Astrocyte of the cerebellum (primary cell): Measurements from ENCODE around the gene BNC1.

Source experiments
- DNase-seq: peaks from one replicate; pipeline ENCODE4 v3.0.0-alpha.2; 2011; ENCODE audit warnings: low read depth
- H3K4me3 ChIP-seq: 2 replicates; pipeline ENCODE4 v1.5.1; 2011; ENCODE audit warnings: mild to moderate bottlenecking, low read depth, low read length, moderate library complexity
- in situ Hi-C: cut with HindIII; loops from 2 replicates; pipeline ENCODE4 v1.10.0; 2017; ENCODE audit warnings: low sequenced_read_pairs
- TF ChIP-seq, protein P1 (sequence below): IDR thresholded peaks from 2 replicates; pipeline ENCODE4 v1.5.1; 2012; ENCODE audit warnings: low read length, low read depth, moderate library complexity, mild to moderate bottlenecking; ENCODE audit errors: missing control alignments

BNC1 gene

DNA sequence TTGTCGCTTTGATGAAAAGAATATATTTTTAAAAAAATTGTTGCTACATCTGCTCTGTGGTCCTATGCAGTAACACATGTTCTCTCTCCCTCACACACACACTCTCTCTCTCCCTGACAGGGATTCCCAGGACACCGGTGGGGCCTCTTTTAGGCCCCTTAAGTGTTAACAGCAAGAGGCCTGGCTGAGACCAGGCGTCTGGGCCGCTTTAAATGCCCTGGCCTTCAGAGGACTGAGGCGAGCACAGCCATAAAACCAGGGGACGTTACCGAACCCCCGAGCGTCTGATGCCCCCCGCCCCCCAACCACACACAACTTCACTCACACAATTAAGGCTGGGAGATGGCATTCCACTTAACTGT lies 1.7 kb downstream of the BNC1 start:
- peak overlapping the region; percentile 64 for H3K4me3 ChIP-seq
- no peak for DNase-seq
- in situ Hi-C loops, result no loop called here
- TF ChIP-seq, protein P1, sequence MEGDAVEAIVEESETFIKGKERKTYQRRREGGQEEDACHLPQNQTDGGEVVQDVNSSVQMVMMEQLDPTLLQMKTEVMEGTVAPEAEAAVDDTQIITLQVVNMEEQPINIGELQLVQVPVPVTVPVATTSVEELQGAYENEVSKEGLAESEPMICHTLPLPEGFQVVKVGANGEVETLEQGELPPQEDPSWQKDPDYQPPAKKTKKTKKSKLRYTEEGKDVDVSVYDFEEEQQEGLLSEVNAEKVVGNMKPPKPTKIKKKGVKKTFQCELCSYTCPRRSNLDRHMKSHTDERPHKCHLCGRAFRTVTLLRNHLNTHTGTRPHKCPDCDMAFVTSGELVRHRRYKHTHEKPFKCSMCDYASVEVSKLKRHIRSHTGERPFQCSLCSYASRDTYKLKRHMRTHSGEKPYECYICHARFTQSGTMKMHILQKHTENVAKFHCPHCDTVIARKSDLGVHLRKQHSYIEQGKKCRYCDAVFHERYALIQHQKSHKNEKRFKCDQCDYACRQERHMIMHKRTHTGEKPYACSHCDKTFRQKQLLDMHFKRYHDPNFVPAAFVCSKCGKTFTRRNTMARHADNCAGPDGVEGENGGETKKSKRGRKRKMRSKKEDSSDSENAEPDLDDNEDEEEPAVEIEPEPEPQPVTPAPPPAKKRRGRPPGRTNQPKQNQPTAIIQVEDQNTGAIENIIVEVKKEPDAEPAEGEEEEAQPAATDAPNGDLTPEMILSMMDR, result no peak

DNA sequence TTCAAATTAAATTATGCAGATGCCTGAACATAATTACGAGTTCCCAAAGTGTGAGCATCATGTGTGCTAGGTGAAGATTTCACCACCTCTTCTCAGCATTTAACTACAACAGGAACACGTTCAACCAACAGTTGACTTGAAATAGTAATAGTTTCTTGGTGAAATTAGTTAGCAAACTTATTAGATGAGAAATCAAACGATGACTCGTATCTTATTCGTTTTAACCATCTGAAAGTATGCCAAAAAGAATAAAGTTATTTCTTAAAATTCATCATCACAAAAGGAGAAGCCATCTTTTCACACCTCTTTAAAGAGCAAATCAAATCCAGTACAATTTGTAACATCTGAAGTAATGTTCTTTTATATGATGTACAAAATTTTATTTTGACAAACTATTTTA lies 2.3 kb downstream of the BNC1 start:
- in situ Hi-C loops, result no loop called here
- TF ChIP-seq, protein P1, result no peak
- no peak overlapping the region for H3K4me3 ChIP-seq
- no peak for DNase-seq

DNA sequence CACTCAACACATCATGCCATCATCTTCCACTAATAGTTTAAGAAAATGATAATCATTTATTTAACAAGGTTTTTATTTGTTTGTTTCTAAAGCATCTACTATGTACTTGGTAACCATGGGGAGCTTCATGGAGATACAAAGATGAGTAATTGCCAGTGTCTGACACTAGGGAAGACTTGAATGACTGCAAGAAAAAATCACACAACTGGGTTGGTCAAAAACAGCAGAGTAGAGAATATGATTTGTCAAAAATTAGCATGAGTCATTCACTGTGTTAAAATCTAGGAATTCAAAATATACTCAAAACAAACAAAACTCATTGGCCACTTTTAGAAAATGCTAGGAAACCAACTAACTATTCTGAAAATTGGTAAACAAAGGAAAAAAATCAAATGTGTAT lies 6.3 kb downstream of the BNC1 start:
- no peak for DNase-seq
- no peak overlapping the region for H3K4me3 ChIP-seq
- TF ChIP-seq, protein P1, result no peak
- in situ Hi-C loops, result no loop called here

DNA sequence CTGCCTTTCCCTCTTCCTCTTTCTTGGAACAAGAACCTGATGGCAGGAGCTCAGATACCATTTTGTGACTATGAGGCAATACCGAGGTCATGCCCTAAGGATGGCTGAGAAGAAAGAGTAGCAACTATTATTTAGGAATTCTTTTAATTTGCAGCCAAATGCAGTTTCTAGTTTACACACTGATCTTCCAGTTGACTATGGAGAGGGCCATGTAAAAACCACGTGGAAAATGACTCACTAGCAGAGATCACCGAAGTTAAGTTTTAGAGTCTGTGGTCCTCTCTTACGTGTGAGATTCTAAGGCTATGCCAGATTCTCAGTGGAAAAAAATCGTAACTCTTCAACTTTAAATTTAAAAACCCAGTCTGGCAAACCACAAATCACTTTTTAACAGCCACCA lies 7.8 kb downstream of the BNC1 start:
- no peak overlapping the region for H3K4me3 ChIP-seq
- in situ Hi-C loops, result no loop called here
- TF ChIP-seq, protein P1, result no peak
- no peak for DNase-seq

DNA sequence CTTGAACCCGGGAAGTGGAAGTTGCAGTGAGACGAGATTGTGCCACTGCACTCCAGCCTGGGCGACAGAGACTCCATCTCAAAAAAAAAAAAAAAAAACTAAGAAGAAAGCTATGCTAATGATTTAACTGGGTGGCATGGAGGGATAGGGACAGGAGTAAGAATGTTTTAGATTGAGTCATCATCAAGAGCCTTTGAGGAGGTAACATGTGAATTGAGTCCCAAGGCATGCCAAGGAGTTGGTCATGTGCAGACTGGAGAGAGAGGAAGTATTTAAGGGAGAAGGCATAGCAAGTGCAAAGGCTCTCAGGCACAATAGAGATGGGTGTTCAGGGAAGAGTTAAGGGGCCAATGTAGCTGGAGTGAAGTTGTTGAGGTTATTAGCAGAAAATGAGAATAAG lies 9.1 kb downstream of the BNC1 start:
- H3K4me3 ChIP-seq, result no peak overlapping the region
- no peak for DNase-seq
- in situ Hi-C loops, result no loop called here
- TF ChIP-seq, protein P1, result no peak

DNA sequence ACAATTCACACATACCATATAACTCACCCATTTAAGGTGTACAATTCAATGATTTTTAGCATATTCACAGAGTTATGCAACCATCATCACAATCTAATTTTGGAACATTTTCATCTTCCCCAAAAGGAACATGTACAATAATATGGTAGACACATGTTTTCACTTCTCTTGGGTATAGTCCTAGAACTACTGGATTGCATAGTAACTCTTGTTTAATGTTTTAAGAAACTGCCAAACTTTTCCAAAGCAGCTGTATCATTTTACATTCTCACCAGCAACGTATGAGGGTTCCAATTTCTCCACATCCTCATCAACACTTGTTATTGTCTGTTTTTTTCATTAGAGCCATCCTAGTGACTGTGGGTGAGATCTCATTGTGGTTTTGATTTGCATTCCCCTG lies 14.3 kb downstream of the BNC1 start:
- DNase-seq, result no peak
- in situ Hi-C loops, result no loop called here
- TF ChIP-seq, protein P1, result no peak
- no peak overlapping the region for H3K4me3 ChIP-seq

DNA sequence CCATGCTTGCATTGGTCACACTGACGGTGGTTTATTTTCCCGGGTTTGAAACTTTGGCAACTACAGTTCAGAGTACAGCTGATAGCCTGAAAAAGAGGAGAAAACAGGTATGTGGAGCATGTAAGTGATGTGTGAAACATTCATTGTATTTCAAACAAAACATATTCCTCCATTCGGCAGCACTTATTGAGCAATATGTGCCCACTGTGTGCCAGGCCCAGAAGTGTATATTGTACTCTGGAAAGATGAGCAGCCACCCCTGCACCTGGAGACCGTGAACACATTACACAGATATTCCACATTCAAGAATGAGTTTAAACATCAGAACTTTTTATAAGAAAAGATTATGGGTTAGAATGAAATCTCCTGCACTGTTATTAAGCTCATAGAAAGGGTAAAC lies 16.3 kb downstream of the BNC1 start:
- TF ChIP-seq, protein P1, result no peak
- H3K4me3 ChIP-seq, result no peak overlapping the region
- in situ Hi-C loops, result no loop called here
- DNase-seq, result no peak
